Esophagus mucosa (tissue), 1 donor: ENCODE results near the gene BCR. TPM values are rescaled to one million over a fixed set of nuclear protein-coding genes. Genes with fewer than 3 reads are reported as not detected.

ENCODE experiments used
- ATAC-seq: fragments of 200-7000 bp; cut with Tn5 transposase; one replicate; pipeline ENCODE4 v1.9.1; 2020
- total RNA-seq: library from RNA; stranded (reverse); gene quantifications from one replicate; pipeline ENCODE4 v1.2.4, GENCODE V29; 2023
- donor health status: DM: yes; HTN: yes; CAD: no.

The BCR gene
- total RNA-seq, 1 donor from 2014 or later: 39.7 TPM

- no peak for ATAC-seq
Observed at GRCh38 chr22:23218053-23218866, 38.0 kb downstream of the BCR start.

- no peak for ATAC-seq
Observed at GRCh38 chr22:23218867-23219251, 38.5 kb downstream of the BCR start.

GRCh38 chr22:23219317-23219716 is 39.0 kb downstream of the BCR start:
- ATAC-seq: peak; percentile 5

- peak; percentile 86 for ATAC-seq
Observed at GRCh38 chr22:23219822-23220484, 39.6 kb downstream of the BCR start.

GRCh38 chr22:23220485-23221350 is 40.4 kb downstream of the BCR start:
- peak; percentile 77 for ATAC-seq

- no peak for ATAC-seq
Observed at GRCh38 chr22:23221351-23221804, 41.1 kb downstream of the BCR start.

- no peak for ATAC-seq
Observed at GRCh38 chr22:23222033-23222792, 41.9 kb downstream of the BCR start.

GRCh38 chr22:23222793-23223568 is 42.7 kb downstream of the BCR start:
- no peak for ATAC-seq

GRCh38 chr22:23223569-23224317 is 43.4 kb downstream of the BCR start:
- no peak for ATAC-seq

GRCh38 chr22:23224846-23225245 is 44.5 kb downstream of the BCR start:
- no peak for ATAC-seq

GRCh38 chr22:23225337-23225723 is 45.0 kb downstream of the BCR start:
- no peak for ATAC-seq

- peak; percentile 88 for ATAC-seq
Observed at GRCh38 chr22:23225724-23226496, 45.6 kb downstream of the BCR start.

GRCh38 chr22:23226497-23226850 is 46.2 kb downstream of the BCR start:
- ATAC-seq: no peak

- no peak for ATAC-seq
Observed at GRCh38 chr22:23227380-23227779, 47.1 kb downstream of the BCR start.

GRCh38 chr22:23228503-23228902 is 48.2 kb downstream of the BCR start:
- ATAC-seq: no peak

GRCh38 chr22:23229646-23230045 is 49.3 kb downstream of the BCR start:
- no peak for ATAC-seq

- ATAC-seq: no peak
Observed at GRCh38 chr22:23230348-23231068, 50.2 kb downstream of the BCR start.

- no peak for ATAC-seq
Observed at GRCh38 chr22:23231471-23232093, 51.3 kb downstream of the BCR start.
